Measurements from ENCODE around the gene SCLT1. TPM values are rescaled to one million over a fixed set of nuclear protein-coding genes. Genes with fewer than 3 reads are reported as not detected.

The SCLT1 gene
- total RNA-seq, 2 donors from 2014 or later, result 19.5 to 21.2 TPM

Other genes starting within 250 kb of the SCLT1 start
- 10 to 100 TPM in 1 of 2 donors, 1 to 10 TPM in 1; 8.4 to 12.1 TPM for gene C4orf33, start 2.6 kb upstream of the SCLT1 start, total RNA-seq

All from T-helper 17 cell (primary cell).